GM19023 (cell line): Measurements from ENCODE around the gene DLX4.

Experiments
- ATAC-seq: cut with Tn5 transposase; IDR thresholded peaks from one replicate; pipeline ENCODE4 v1.9.1; 2021; ENCODE audit warnings: mild to moderate bottlenecking, moderate library complexity; ENCODE audit not compliant: unreplicated experiment

The DLX4 gene

DNA sequence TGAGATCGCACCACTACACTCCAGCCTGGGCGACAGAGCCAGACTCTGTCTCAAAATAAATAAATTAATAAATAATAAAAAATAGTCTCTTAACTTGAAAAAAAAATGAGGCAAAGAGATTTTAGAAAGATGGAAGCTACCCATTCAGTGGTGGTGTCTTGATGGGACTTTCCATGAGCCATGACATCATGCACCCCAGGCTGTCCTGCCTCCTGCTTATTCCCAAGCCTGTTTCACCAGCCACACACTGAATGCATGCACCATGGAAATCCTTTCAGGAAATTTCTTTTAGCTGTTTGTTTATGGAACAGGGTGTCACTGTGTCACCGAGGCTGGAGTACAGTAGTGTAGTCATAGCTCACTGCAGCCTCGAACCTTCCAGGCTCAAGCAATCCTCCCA is 34.9 kb downstream of the DLX4 start:
- ATAC-seq, result no peak

DNA sequence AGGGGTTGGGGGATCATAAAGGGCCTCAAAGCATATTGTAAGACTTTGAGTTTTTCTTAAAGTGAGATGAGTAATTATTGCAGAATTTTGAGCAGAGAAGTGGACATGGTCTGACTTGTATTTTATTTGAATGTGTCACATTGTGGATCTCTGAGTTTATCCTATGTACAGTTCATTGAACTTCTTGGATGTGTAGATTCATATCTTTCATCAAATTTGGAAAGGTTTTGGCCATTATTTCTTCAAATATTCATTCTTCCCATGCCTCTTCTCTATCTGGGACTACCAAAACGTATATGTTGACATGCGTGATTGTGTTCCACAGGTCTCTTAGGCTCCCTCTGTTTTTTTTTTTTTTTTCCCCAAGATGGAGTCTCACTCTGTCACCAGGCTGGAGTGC is 40.3 kb downstream of the DLX4 start:
- no peak for ATAC-seq

- ATAC-seq, result no peak
Measured at GRCh38 chr17:50013079-50013478, 44.1 kb downstream of the DLX4 start.

DNA sequence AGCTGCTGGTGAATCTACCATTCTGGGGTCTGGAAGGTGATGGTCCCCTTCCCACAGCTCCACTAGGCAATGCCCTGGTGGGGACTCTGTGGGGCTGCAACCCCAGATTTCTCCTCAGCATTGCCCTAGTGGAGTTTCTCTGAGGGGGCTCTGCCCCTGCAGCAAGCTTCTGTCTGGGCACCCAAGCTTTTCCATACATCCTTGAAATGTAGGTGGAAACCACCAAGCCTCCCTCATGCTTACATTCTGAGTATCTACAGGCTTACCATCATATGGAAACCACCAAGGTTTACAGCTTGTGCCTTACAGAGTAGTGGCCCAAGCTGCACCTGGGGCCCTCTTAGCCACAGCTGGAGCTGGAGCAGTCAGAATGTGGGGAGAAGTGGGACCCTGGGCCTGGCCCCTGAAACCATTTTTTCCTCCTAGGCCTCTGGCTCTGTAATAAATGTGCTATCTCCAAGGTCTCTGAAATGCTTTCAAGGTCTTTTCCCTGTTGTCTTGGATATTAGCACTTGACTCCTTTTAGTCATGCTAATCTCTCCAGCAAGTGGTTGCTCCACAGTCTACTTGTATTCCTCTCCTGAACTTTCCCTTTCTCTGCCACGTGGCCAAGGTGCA is 45.6 kb downstream of the DLX4 start:
- ATAC-seq, result no peak

DNA sequence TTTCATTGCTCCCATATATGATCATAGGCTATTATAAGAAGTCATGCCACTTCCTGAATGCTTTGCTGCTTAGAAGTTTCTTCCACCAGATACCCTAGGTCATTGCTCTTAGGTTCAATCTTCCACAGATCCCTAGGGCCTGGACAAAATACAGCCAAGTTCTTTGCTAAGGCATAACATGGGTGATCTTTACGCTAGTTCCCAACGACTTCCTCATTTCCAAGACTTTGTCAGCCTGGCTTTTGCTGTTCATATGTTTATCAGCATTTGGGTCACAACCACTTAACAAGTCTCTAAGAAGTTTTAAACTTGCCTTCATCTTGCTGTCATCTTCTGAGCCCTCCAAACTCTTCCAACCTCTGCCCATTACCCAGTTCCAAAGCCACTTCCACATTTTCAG is 46.2 kb downstream of the DLX4 start:
- no peak for ATAC-seq

DNA sequence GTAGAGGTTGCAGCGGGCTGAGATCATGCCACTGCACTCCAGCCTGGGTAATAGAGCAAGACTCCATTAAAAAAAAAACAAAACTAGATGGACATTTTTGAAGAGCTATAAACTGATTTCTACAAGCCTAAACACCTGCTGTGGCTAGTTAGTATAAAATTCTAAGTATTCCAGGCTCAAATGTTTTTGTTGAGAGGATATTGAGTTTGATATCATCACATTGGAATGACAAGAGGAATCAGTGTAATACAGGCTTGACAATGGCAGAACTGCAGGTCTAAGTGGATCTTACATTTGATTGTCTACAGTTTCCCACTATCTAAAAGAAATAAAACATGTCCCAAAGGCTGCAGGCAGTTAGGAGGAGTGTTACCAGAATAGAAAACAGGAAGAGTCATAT is 49.9 kb downstream of the DLX4 start:
- ATAC-seq, result no peak

GRCh38 chr17:50020841-50021599 is 52.0 kb downstream of the DLX4 start:
- ATAC-seq, result no peak

- ATAC-seq, result no peak
Measured at GRCh38 chr17:50021681-50022370, 52.8 kb downstream of the DLX4 start.

- no peak for ATAC-seq
Measured at GRCh38 chr17:50022463-50023130, 53.6 kb downstream of the DLX4 start.

GRCh38 chr17:50023520-50023919 is 54.5 kb downstream of the DLX4 start:
- no peak for ATAC-seq
